Astrocyte of the hippocampus (primary cell): ENCODE data around the gene ATF2.
A peak's percentile ranks its signal among the peaks of the same experiment; 100 is the strongest.
"Not testable (repeated sequence)": the region's sequence is repeated elsewhere in the genome, so short reads cannot be mapped to it uniquely, and the experiment has no call there.

Experiments used
- DNase-seq: peaks from one replicate; pipeline ENCODE4 v3.0.0; 2011; ENCODE audit warnings: low read depth, low spot score

ATF2 gene

DNA sequence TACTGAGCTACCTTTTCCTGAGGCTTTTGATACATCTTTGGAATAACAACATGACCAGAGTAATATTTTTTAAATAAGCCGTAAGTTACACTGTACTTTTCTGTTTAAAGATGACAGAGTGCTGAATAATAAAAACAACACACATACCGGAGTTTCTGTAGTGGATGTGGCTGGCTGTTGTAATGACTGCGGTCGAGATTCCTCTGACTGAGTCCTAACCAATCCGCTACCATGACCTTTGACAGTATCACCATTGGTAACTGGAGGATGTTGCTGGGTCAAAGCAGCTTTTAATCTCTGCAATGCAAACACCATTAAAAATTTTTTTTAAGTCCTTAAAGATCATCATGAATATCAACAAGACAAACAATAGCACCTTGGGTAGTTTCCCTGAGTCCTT lies 70.7 kb downstream of the ATF2 start:
- peak; percentile 82 for DNase-seq

DNA sequence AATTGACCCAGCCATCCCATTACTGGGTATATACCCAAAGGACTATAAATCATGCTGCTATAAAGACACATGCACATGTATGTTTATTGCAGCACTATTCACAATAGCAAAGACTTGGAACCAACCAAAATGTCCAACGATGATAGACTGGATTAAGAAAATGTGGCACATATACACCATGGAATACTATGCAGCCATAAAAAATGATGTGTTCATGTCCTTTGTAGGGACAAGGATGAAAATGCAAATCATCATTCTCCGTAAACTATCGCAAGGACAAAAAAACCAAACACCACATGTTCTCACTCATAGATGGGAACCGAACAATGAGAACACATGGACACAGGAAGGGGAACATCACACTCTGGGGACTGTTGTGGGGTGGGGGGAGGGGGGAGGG lies 83.9 kb downstream of the ATF2 start:
- DNase-seq: not testable (repeated sequence)

DNA sequence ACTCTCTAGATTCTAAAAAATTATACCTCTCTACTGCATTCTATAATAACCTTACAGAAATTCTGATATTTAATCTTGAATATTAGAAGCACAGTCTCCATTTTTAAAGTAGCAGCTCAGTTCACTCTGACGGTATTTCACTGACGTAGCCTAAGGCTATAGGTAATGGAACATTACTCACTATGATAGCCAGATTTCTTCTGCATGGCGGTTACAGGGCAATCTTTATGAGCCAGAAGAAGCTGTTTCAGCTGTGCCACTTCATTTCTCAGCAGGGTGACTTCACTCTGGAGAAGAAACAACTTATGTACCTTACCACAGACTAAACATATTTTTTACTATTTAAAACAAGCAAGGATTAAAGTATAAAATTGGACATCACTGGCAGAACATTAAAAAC lies 87.5 kb downstream of the ATF2 start:
- DNase-seq: no peak

DNA sequence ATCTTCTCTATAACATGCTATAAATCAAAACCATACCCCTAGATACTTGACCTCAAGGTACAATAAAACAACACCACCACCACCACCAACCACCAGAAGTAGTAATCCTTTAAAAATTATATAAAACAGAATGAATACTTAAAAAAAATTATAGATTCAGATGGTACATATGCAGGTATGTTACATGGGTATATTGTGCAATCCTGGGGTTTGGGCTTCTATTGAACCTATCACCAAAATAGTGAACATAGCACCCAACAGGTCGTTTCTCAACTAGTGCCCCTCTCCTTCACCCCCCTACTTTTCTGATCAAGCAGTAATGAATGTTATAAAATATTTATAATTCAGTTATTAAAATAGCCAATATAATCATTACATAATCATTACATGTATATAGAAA lies 91.7 kb downstream of the ATF2 start:
- DNase-seq: no peak

DNA sequence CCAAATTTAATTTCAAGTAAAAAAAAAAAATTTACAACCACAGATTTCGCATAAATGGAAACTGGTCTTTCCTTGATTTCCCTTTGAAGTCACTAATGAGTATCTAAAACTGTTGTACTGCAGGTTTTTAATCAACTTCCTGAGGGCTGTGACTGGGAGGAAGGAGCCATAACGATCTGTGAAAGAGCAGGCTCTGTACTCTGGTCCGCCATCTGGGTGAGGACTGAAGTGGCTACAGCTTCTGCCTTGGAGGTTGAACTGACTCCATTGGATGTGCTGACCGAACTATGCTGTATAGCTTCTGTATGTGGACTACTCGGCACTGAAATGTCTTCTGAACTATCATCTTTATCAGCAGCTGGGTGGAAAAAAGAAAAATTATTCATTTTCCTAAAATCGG lies 93.5 kb downstream of the ATF2 start:
- no peak for DNase-seq

DNA sequence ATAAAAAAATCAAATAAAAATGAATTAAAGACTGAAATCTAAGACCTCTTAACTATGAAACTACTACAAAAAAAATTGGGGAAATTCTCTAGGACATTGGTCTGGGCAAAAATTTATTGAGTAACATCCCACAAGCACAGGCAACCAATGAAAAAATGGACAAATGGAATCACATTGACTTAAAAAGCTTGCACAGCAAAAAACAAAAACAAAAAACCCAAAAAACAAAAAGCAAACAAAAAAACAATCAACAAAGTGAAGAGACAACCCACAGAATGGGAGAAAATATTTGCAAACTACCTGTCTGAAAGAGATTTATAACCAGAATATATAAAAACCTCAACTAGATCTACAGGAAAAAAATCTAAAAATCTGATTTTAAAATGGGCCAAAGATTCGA lies 99.5 kb downstream of the ATF2 start:
- no peak for DNase-seq

DNA sequence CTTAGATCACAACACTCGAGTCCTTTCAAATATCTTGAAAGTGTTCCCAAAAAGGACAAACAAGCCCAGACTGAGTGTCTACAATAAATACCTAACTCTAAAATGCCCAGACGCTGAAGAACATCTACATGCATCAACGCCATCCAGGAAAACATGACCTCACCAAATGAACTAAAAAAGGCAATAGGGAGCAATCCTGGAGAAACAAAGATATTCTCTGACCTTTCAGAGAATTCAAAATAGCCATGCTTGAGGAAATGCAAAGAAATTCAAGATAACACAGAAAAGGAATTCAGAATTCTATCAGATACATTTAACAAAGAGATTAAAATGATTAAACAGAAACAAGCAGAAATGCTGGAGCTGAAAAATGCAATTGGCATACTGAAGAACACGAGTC lies 101.6 kb downstream of the ATF2 start:
- DNase-seq: no peak

DNA sequence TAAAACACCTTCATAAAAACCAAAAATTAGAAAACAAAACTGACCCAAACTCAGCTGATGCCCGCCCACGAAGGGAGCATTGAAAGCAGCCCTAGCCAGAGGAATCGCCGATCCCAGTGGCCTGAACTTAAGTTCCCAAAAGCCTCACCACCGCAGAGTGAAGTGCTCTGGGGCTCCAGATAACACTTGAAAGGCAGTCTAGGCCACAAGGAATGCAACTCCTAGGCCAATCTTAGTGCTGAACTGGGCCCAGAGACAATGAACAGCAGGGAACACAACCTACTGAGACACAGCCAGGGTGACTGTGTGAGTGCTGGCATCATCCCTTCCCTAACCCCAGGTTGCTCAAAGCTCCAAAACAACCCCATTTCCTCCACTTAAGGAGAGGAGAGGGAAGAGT lies 103.2 kb downstream of the ATF2 start:
- peak; percentile 67 for DNase-seq

DNA sequence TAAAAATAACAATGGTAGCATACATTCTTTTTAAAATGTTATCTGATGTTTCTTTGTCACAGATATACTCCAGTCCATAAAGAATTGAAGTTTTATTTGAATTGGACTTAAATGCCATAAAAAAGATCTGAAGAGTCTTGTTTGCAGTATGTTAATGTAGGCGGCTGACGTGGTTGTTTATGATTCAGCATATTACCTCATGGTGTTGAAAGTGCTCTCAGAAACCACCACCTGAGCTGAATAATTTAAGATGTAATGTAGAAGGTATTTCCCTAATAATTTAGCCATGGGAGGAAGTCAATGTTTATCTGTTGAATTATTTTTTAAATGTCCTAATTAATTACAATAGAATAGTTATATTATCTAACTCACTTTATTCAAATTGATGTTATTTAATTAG lies 104.3 kb downstream of the ATF2 start:
- DNase-seq: peak; percentile 26

DNA sequence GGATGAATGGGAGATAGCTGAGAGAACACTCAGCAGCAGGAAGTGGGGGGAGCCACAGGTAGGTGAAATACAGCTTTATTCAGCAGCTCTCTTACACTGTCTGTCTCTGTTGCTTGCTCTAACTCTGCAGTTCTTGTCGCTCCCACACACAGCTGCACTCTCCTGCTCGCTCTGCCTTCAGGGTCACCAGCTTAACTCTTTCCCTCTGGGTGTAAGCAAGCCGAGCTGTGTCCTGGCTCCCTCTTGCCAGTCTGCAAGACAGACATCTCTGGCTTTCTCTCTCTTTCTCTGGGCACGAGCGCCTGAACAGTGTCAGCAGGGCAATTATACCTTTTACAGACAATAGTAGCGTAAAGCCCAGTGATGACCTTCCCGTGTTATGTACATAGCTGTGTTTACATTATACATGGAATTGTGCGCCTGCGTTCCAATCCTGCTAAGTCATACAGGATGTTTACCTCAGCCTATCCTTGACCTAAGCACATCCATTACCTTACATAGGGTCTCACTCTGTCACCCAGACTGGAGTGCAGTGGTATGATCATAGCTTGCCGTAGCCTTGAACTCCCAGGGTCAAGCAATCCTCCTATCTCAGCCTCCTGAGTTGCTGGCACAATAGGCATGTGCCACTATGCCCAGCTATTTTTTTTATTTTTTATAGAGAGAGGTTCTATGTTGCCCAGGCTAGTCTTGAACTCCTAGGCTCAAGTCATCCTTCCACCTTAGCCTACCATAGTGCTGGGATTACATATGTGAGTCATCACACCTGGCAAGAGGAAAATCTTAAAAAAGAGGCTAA lies 105.0 kb downstream of the ATF2 start:
- DNase-seq: no peak

DNA sequence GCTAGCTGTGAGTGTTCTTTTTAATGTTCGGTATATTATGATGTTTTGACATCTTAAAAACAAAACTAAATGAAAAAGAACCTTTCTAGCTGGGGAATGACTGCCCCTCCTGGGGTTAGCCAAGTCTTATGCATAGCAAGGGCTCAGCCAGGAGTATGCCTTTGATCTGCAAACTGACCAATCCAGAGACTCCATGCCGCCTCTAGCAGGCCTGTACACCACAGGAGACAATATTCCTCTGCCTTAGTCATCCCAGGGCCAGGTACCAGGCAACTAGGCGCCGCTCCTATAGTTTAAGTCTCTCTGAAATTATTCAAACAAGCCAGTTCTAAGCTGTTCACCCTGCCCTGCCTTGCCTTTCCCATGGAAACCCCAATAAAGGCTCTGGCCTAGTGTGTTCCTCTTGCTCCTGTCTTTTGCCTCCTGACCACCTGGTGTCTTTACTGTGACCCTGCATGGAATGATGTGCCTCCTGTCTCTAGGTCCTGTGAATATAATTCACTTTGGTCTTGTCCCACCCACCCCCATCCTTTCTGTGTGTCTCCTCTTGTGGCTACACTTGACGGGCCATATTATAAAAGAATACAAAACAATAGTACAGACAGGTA lies 110.8 kb downstream of the ATF2 start:
- peak; percentile 21 for DNase-seq

DNA sequence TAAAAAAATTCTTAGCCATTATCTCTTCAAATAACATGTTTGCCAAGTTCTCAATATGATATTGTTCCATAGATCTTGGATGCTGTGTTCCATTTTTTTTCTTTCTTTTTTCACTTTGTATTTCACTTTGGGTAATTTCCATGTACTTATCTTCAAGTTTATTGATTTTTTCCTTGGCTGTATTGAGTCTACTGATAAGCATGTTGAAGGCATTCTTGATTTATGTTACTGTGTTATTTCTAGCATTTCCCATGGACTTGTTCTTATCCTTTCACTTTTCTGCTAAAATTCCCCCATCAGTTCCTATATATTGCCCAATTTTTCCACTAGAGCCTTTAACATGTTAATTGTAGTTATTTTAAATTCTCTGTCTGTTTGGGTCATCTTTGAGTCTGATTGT lies 112.0 kb downstream of the ATF2 start:
- DNase-seq: no peak

DNA sequence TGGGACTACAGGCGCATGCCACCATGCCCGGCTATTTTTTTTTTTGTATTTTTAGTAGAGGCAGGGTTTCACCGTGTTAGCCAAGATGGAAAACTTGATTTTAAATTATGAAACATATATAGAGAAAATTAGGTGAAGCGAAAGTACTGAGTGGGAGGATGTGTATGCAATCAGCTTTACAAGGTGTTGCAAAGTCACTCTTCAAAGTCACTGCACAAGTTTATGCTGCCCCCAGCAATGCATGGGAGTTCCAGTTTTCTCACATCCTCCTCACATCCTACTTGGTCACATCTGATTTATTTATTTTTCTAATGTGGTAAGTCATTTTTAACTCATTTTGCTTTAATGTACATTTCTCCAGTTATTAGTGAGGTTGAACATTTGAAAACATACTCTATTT lies 113.7 kb downstream of the ATF2 start:
- no peak for DNase-seq

DNA sequence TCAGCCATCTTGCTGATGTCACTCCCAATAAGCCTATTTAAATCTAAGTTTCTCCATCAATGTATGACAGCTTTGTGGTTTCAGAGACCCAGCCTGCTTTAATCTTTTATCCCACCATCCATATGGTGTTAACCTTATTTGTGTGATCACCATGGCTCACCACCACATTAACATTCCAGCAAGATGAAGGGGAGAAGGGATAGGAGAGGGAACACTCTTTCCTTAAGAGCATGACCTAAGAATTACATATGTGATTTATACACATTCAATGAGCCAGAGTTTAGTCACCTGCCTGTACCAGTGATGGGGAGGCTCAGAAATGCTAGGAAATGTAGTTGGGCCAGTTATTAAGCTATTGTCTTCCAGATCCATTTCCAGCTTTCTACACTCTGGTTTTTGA lies 118.3 kb downstream of the ATF2 start:
- no peak for DNase-seq

DNA sequence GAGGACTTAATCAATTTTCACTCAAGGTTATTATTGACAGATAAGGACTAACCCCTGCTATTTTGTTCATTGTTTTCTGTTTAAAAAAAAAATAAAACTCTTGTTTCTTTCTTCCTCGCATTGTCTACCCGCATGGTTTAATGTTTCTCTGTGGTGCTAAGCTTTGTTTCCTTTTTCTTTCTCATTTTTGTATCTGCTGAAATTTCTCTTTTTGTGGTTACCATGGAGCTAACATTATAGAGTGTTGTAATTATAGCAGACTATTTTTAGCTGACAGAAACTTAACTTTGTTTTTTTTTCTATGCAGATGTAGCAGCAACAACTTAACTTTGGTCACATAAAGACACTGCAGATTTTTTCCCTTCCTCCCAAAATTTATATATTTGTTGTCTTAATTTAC lies 119.7 kb downstream of the ATF2 start:
- DNase-seq: no peak

DNA sequence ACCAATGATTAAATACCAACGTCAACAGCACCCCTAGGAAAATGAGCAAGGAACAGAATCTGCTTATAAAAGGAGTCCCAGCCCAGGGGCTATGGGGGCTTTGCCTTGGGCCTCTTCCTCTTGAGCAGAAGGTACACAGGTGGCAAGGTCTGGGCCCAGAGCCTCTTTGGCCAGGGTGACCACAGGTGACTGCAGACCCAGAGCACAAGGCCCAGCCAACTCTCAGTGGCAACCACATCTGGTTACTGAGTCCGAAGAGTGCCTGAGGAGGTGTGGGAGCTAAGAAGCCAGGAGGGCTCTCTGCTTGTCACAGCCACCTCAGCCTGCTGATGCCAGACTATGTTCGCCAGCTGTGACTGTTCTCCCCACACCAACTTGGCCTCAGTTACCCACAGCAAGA lies 128.5 kb downstream of the ATF2 start:
- DNase-seq: no peak

DNA sequence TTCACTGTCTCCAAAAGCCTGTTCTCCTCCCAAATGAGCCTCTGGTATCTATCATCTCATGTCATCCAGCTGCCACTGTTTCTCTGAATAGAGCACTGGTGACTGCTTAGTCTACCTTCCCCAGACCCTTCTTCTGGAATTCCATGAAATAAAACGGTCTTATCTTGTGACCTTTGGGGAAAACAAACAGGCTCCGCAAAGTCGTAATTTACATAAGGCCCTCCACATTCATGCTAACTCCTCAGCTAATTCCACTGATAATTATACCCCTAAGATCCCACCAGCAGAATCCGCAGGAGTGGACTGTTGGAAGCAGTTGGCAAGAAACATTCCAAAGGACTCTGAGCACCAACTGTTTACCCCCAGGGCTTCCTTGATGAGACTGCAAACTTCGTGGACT lies 129.0 kb downstream of the ATF2 start:
- DNase-seq: no peak

DNA sequence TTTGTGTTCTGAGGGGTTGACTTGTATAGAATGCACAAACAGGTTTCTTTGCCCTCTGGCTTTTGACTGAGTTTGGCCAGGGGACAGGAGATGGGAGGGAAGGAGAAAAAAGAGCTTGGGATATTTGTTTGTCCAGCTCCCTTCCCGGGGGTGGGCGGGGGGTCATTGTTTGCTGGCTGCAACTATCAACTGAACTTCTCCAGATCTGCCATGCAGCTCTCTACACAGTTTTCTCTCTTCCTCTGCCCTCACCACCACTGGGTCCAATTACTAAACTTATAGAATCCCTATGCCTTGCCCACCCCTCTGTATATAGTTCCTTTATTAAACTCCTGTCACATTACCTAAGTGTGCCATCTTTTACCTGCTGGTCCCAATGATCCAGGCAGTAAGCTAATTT lies 130.1 kb downstream of the ATF2 start:
- no peak for DNase-seq

DNA sequence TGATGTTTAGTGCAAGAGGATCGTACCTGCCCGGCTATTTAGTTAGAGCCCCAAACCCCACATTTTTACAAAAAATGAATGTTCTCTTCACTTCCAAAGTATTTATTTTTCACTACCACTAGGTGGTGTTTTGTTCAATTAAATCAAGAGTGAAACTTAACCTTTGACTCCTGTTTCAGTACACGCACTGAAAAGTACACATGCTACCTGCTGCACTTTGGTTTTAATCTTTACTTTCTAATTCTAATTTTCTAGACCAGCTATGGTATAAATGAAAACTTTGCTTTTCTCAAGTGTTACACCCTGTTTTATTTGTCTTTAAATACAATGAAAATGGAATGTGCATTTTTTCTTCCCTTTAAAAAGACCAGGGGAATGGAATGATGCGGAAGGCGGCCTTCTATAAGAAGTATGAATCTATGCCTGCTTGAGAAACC lies 131.4 kb downstream of the ATF2 start:
- peak; percentile 11 for DNase-seq

DNA sequence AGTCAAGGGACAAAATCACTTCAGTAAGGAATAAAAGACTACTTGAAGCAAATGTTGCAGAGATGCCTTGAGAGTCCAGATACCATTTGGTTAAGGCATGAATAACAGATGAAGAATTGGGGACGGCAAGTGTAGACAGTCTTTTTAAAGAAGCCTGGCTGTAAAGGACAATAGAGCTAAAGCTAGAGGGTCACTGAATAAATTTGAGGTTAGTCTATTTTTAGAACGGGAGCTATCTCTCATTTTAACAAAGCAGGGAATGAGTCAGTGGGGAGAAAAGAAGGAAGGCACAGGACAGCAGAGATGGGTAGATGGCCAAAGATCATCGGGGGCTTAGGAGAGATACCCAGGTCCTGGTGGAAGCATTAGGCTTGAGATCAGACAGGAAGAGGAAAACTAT lies 132.2 kb downstream of the ATF2 start:
- no peak for DNase-seq

DNA sequence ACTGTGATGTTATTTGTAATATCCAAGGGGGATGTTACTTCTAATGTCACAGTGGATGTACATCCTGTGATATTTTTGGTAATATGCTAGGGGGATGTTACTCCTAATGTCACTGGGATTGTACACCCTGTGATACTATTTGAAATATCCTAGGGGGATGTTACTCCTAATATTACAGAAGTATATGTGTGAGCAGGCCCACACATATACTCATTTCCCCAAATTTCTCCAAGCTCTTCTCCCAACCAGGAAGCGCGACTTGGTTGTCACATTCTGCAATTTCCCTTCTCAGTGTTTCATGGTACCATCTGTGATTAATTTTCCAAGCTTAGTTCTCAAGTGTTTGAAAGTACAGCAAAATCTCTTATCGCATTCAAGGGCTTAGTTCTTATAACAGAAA lies 133.3 kb downstream of the ATF2 start:
- DNase-seq: no peak

DNA sequence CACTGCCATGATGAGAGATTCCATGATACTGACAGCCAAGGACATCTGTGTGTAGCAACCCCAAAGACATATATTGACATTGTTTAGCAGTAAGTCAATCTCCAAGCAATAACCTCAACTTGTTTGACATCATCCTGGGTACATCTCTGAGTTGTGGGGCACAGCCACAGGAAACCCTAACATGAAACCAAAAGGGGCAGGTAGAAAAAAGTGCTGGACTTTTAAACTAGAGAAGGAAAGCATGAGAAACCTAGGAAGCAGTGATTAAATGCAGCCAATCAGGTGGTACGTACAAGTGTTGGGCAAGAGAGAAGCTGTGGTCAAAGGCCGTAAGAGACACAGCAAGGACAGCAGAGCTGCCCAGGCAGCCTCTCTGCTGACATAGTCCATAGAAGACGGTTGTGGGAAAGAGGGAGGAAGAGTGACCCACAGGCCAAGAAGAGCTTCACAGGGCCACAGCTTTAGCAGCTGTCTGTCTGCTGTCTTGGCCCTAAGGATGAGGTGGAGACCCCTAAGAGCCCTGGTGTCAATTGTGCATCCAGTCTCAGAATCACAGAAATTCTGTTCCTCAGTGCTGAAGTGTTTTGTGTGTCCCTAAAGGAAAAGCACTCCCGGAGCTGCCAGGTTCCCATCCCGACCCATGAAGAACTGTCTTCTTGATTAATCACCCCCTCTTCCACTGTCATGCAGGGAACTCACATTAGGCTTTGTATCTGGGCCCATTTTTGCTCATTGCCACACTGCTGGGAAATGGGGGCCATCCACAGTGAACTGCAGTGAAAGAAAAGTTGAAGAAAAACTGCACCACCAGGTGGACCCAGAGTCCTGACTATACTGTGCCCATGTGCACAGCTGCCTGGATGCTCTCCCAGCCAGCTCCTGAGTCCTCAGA lies 137.4 kb downstream of the ATF2 start:
- peak; percentile 69 for DNase-seq

DNA sequence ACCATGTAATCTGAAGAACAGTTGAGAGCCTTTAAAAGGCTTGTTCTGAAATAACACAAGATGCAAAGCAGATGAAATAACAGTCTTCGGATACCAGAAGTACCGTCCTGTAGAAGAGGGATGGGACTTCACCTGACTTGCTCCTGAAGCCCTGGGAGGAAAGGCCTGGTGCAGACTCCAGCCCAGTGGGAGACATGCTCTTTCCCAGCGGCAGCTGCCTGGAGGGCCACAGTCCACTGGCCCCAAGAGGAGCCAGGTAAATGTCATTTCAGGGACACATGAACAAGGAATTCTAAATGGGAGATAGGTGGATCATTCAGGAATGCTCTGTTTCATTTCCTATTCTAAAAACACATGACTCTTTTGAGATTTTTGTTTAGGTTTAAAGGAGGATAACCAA lies 140.2 kb downstream of the ATF2 start:
- no peak for DNase-seq
